ENCODE data around the gene MTUS2. TPM values are rescaled to one million over a fixed set of nuclear protein-coding genes. Genes with fewer than 3 reads are reported as not detected.

Gene MTUS2
- total RNA-seq, 1 experiment from 2014 or later = 0.35 TPM

- no peak overlapping the region for H2AFZ ChIP-seq (ENCODE audit: low read length)
- H3K56ac ChIP-seq (ENCODE audit: insufficient read length, low read depth, low read length) = no peak overlapping the region
Observed at GRCh38 chr13:29427937-29428309, 607.8 kb downstream of the MTUS2 start.

More at GRCh38 chr13:29427937-29428309, 607.8 kb downstream of the MTUS2 start:
- no peak for TF ChIP-seq CTCF (conservative IDR thresholded peaks at IDR 0.05)
- H3K4me3 Mint-ChIP-seq = peak overlapping the region; percentile 69 to 91
- peaks cover 9% of the 10 kb centered on the region for H3K23me2 ChIP-seq (ENCODE audit: insufficient read length, low read depth, low read length, poor library complexity, severe bottlenecking)
- H2BK15ac ChIP-seq (ENCODE audit: low read depth, low read length) = no peak overlapping the region
- no peak overlapping the region for H3K27ac ChIP-seq (ENCODE audit: insufficient read length, low read depth, low read length)
- no peaks in the 10 kb centered on the region for H3K27me3 ChIP-seq (ENCODE audit: insufficient read depth, low read length)
- H4K8ac ChIP-seq (replicated peaks; ENCODE audit: insufficient read length, low read depth, low read length) = no peak overlapping the region
- no peak overlapping the region for H3K27ac Mint-ChIP-seq
- no peak overlapping the region for H2BK120ac ChIP-seq (ENCODE audit: low read depth, low read length, poor library complexity, severe bottlenecking)
- H3K4ac ChIP-seq (ENCODE audit: low read depth, low read length) = no peak overlapping the region
- H3K79me2 ChIP-seq (ENCODE audit: insufficient read depth, low read length) = no peaks in the 10 kb centered on the region
- H3K9ac ChIP-seq (ENCODE audit: extremely low read depth, insufficient read length, low read length) = no peak overlapping the region
- H4K20me1 ChIP-seq (ENCODE audit: control insufficient read depth, insufficient read depth, insufficient read length) = no peaks in the 10 kb centered on the region
- H3K9me3 ChIP-seq (ENCODE audit: control insufficient read depth, low read depth, low read length) = no peaks in the 10 kb centered on the region
- H3K14ac ChIP-seq (ENCODE audit: insufficient read depth, low read length) = no peak overlapping the region
- H2BK5ac ChIP-seq (ENCODE audit: insufficient read length, low read length) = no peak overlapping the region
- peaks cover 2% of the 10 kb centered on the region; the same call in 1 of the 2 replicates for H3K4me1 ChIP-seq (ENCODE audit: insufficient read depth, low read length)
- no peaks in the 10 kb centered on the region for H3K9me3 Mint-ChIP-seq
- H3T11ph ChIP-seq (ENCODE audit: low read length) = no peak overlapping the region
- WGBS (ENCODE audit: extremely low coverage, insufficient read length, low lambda C conversion rate) = no CpG with 5 or more reads among the region's 3 CpGs
- H2BK12ac ChIP-seq (ENCODE audit: insufficient read length, low read depth, low read length) = no peak overlapping the region
- no peak for DNase-seq
- H3K4me2 ChIP-seq (ENCODE audit: insufficient read depth, insufficient read length, low read length) = peak overlapping the region; percentile 80
- no peak overlapping the region for H3K18ac ChIP-seq (ENCODE audit: insufficient read length, low read depth, low read length)
- H2AK5ac ChIP-seq (ENCODE audit: insufficient read length, low read length) = no peak overlapping the region
- no peaks in the 10 kb centered on the region for H3K79me1 ChIP-seq (ENCODE audit: insufficient read depth, low read depth, low read length, poor library complexity, severe bottlenecking)
- H3K23ac ChIP-seq (ENCODE audit: insufficient read length, low read depth, low read length) = no peak overlapping the region
- H4K5ac ChIP-seq (ENCODE audit: insufficient read length, low read depth, low read length) = no peak overlapping the region
- H3K36me3 Mint-ChIP-seq (ENCODE audit: insufficient read depth in 1 of 3, low read depth in 3 of 3) = no peaks in the 10 kb centered on the region
- peaks cover 36% of the 10 kb centered on the region for H3K27me3 Mint-ChIP-seq (ENCODE audit: low read depth)
- no peak overlapping the region for H4K91ac ChIP-seq (ENCODE audit: insufficient read length, low read depth, low read length)
- no peak overlapping the region for H2BK20ac ChIP-seq (ENCODE audit: low read depth, low read length, poor library complexity, severe bottlenecking)
- H3K4me1 Mint-ChIP-seq = peaks cover 27% of the 10 kb centered on the region in 2 experiments

Data from H9 (cell line).